ENCODE results near the gene WDFY4. TPM values are rescaled to one million over a fixed set of nuclear protein-coding genes. Genes with fewer than 3 reads are reported as not detected.

Gene WDFY4
- total and polyA plus RNA-seq, 8 donors = 0.15 to 8.0 (median 2.7) TPM

GRCh38 chr10:48818081-48818480 lies 133.4 kb downstream of the WDFY4 start:
- Histone ChIP-seq H3K9me3 (no peaks in the 10 kb centered on the region), H3K4me1 (no peaks in the 10 kb centered on the region), H3K36me3 (peaks cover 0 to 5% (median 0%) of the 10 kb centered on the region in 4 donors), H3K27ac (no peak overlapping the region), H3K4me3 (no peak overlapping the region), H3K27me3 (peaks cover 0 to 10% (median 0%) of the 10 kb centered on the region in 3 donors)
- TF ChIP-seq POLR2AphosphoS5 (IDR thresholded peaks at IDR 0.05) = no peak
- TF ChIP-seq EP300 (IDR thresholded peaks at IDR 0.05) = no peak
- TF ChIP-seq POLR2A (IDR thresholded peaks at IDR 0.05) = no peak
- no peak for TF ChIP-seq CTCF (IDR thresholded peaks at IDR 0.05)
- DNase-seq = no peak
- 82 to 90% (median 84%) methylated on average over 2 of the region's 2 CpGs for WGBS, 5 donors
- intact Hi-C loops (cut with DNase I; ENCODE audit: low total_unique reads) = no loop called here

- H3K4me3 ChIP-seq = no peak overlapping the region
- peaks cover 0 to 10% (median 0%) of the 10 kb centered on the region in 3 donors for H3K27me3 ChIP-seq
- peaks cover 0 to 5% (median 0%) of the 10 kb centered on the region in 4 donors for H3K36me3 ChIP-seq
- 79 to 84% (median 82%) methylated on average over 15 to 18 of the region's 18 CpGs for WGBS, 5 donors
- intact Hi-C loops (cut with DNase I; ENCODE audit: low total_unique reads) = no loop called here
- no peaks in the 10 kb centered on the region for H3K9me3 ChIP-seq
- H3K4me1 ChIP-seq = no peaks in the 10 kb centered on the region
- TF ChIP-seq CTCF (IDR thresholded peaks at IDR 0.05) (no peak), POLR2A (IDR thresholded peaks at IDR 0.05) (no peak), EP300 (IDR thresholded peaks at IDR 0.05) (no peak), POLR2AphosphoS5 (IDR thresholded peaks at IDR 0.05) (no peak)
- no peak for DNase-seq
- no peak overlapping the region for H3K27ac ChIP-seq
Observed at GRCh38 chr10:48818861-48819520, 134.3 kb downstream of the WDFY4 start.

GRCh38 chr10:48819783-48820182 lies 135.1 kb downstream of the WDFY4 start:
- Histone ChIP-seq H3K36me3 (peaks cover 0 to 5% (median 0%) of the 10 kb centered on the region in 4 donors), H3K4me3 (no peak overlapping the region), H3K27ac (no peak overlapping the region), H3K4me1 (no peaks in the 10 kb centered on the region), H3K27me3 (peaks cover 0 to 10% (median 0%) of the 10 kb centered on the region in 3 donors), H3K9me3 (no peaks in the 10 kb centered on the region)
- WGBS, 5 donors = 77 to 92% (median 85%) methylated on average over 8 of the region's 8 CpGs
- TF ChIP-seq CTCF (IDR thresholded peaks at IDR 0.05) (no peak), POLR2A (IDR thresholded peaks at IDR 0.05) (no peak), POLR2AphosphoS5 (IDR thresholded peaks at IDR 0.05) (no peak), EP300 (IDR thresholded peaks at IDR 0.05) (no peak)
- DNase-seq = no peak
- intact Hi-C loops (cut with DNase I; ENCODE audit: low total_unique reads) = no loop called here

- no peak for TF ChIP-seq POLR2A (IDR thresholded peaks at IDR 0.05)
- no peak for TF ChIP-seq CTCF (IDR thresholded peaks at IDR 0.05)
- TF ChIP-seq POLR2AphosphoS5 (IDR thresholded peaks at IDR 0.05) = no peak
- TF ChIP-seq EP300 (IDR thresholded peaks at IDR 0.05) = no peak
- Histone ChIP-seq H3K4me3 (no peak overlapping the region), H3K9me3 (no peaks in the 10 kb centered on the region), H3K27ac (no peak overlapping the region), H3K4me1 (no peaks in the 10 kb centered on the region), H3K27me3 (peaks cover 0 to 10% (median 0%) of the 10 kb centered on the region in 3 donors), H3K36me3 (peaks cover 0 to 5% (median 0%) of the 10 kb centered on the region in 4 donors)
- DNase-seq = no peak
- WGBS, 5 donors = 90 to 98% (median 91%) methylated on average over 8 to 9 of the region's 9 CpGs
- intact Hi-C loops (cut with DNase I; ENCODE audit: low total_unique reads) = no loop called here
Observed at GRCh38 chr10:48820231-48820630, 135.6 kb downstream of the WDFY4 start.
